ENCODE results near the gene STYXL2. TPM values are rescaled to one million over a fixed set of nuclear protein-coding genes. Genes with fewer than 3 reads are reported as not detected.

STYXL2 gene
- total and polyA plus RNA-seq, 4 donors: 0.02 to 0.57 (median 0.09) TPM

DNA sequence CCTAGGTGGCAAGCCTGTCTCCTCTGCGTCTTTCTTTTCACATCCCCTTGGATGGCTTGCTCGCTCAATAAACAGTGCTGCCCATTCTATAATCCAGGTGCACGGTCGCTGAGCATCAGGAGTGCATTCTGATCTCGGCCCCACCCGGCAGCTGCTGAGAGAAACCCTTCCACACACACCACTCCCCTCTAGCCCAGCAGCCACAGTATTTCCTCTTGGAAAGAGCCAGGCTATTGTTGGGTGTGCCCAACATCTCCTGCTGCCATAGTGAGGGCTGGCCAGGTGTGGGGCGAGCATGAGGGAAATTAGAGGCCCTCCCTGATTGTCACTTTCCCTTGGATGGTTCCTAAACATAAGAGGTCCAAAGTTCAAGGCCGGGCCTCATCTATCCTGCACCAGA, 28.4 kb upstream of the STYXL2 start:
- H3K27ac ChIP-seq (ENCODE audit: low read depth in 1 of 2, low read length in 1 of 2): no peak overlapping the region
- no peak for DNase-seq
- no peak for ATAC-seq (ENCODE audit: insufficient read depth, low FRiP score)
- no peak overlapping the region for H3K9ac ChIP-seq (ENCODE audit: insufficient read depth in 1 of 2, low read length in 2 of 2)
- H3K9me3 ChIP-seq (ENCODE audit: control insufficient read depth in 4 of 4, insufficient read depth in 3 of 4, low read length in 3 of 4): no peaks in the 10 kb centered on the region
- H3K27me3 ChIP-seq (ENCODE audit: control insufficient read depth in 3 of 3, insufficient read depth in 3 of 3, low read length in 2 of 3): peaks cover 0 to 5% (median 0%) of the 10 kb centered on the region in 3 donors
- WGBS, 2 donors: 89 to 95% methylated on average over 8 of the region's 8 CpGs
- H3K4me3 ChIP-seq: no peak overlapping the region
- H3K36me3 ChIP-seq (ENCODE audit: control insufficient read depth in 4 of 4, insufficient read depth in 4 of 4, low read length in 4 of 4): no peaks in the 10 kb centered on the region
- H3K4me1 ChIP-seq (ENCODE audit: control insufficient read depth in 5 of 5, insufficient read depth in 5 of 5, low read length in 5 of 5): no peaks in the 10 kb centered on the region
- TF ChIP-seq, protein P1, sequence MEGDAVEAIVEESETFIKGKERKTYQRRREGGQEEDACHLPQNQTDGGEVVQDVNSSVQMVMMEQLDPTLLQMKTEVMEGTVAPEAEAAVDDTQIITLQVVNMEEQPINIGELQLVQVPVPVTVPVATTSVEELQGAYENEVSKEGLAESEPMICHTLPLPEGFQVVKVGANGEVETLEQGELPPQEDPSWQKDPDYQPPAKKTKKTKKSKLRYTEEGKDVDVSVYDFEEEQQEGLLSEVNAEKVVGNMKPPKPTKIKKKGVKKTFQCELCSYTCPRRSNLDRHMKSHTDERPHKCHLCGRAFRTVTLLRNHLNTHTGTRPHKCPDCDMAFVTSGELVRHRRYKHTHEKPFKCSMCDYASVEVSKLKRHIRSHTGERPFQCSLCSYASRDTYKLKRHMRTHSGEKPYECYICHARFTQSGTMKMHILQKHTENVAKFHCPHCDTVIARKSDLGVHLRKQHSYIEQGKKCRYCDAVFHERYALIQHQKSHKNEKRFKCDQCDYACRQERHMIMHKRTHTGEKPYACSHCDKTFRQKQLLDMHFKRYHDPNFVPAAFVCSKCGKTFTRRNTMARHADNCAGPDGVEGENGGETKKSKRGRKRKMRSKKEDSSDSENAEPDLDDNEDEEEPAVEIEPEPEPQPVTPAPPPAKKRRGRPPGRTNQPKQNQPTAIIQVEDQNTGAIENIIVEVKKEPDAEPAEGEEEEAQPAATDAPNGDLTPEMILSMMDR (IDR thresholded peaks at IDR 0.05; ENCODE audit: control extremely low read depth, extremely low read depth): no peak

DNA sequence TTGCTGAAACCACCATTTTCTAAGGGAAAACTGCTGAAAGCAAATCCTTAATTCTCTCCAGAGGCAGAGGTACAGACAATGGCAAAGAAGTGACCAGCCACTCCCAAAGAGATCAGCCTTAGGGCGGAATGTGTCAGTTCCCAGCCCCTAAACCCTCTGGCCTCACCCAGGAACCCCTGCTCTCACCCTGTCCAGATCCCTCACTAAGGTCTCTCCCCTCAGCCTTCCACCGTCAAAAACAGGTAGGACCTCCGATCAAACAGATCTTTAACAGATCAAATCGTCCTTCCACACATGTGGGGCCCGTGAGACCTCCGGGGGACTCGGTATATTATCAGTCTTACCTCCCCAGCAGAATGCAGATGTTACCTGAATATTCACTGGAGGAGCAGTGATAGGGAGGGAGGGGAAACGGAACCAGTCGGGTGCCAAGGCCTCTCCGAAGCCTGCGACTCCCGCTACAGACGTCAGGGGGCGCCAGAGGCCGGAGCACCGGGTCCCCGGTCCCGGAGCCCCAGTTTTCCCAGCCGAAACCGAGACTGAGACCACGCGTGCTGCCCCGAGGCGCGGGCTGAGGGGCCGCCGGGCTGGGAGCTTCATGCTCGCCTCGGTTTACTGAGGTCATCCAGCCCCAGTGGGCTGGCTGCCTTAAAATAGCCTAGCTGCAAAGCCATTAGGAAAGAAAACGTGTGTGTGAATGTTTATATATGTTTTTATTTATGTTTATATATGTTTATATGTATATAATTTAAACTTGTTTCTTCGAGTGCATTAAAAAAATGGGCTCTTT, 27.3 kb upstream of the STYXL2 start:
- Histone ChIP-seq H3K4me1 (ENCODE audit: control insufficient read depth in 5 of 5, insufficient read depth in 5 of 5, low read length in 5 of 5) (no peaks in the 10 kb centered on the region), H3K36me3 (ENCODE audit: control insufficient read depth in 4 of 4, insufficient read depth in 4 of 4, low read length in 4 of 4) (no peaks in the 10 kb centered on the region), H3K27ac (ENCODE audit: low read depth in 1 of 2, low read length in 1 of 2) (no peak overlapping the region), H3K9me3 (ENCODE audit: control insufficient read depth in 4 of 4, insufficient read depth in 3 of 4, low read length in 3 of 4) (peaks cover 0 to 3% (median 0%) of the 10 kb centered on the region in 4 donors), H3K27me3 (ENCODE audit: control insufficient read depth in 3 of 3, insufficient read depth in 3 of 3, low read length in 2 of 3) (peaks cover 0 to 5% (median 0%) of the 10 kb centered on the region in 3 donors), H3K9ac (ENCODE audit: insufficient read depth in 1 of 2, low read length in 2 of 2) (no peak overlapping the region), H3K4me3 (no peak overlapping the region)
- DNase-seq (peak; percentile 70 to 81 (median 75)), ATAC-seq (ENCODE audit: insufficient read depth, low FRiP score) (peak; percentile 90)
- TF ChIP-seq, protein P1 (IDR thresholded peaks at IDR 0.05; ENCODE audit: control extremely low read depth, extremely low read depth): peak; percentile 70
- 8 to 9% methylated on average over 30 to 31 of the region's 31 CpGs for WGBS, 2 donors

DNA sequence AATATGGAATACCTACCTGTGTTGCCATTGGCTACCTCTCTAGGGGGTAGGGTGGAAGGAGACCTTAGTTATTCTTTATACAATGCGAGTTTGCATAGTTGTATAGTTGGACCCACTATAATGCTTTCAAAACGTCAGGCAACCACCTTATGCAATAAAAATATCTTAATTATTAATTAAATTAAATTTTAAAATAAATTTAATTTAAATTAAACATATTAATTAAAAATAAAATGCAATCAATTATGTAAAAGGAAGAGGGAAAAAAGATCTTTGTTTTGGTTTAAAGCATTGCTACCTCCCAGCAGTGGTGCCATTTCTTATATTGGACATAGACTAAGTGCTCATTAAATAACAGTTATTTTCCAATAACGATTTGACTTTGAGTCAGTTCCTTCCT, 26.0 kb upstream of the STYXL2 start:
- DNase-seq (no peak), ATAC-seq (ENCODE audit: insufficient read depth, low FRiP score) (no peak)

More for the DNA sequence above, 26.0 kb upstream of the STYXL2 start:
- Histone ChIP-seq H3K27me3 (ENCODE audit: control insufficient read depth in 3 of 3, insufficient read depth in 3 of 3, low read length in 2 of 3) (peaks cover 0 to 5% (median 0%) of the 10 kb centered on the region in 3 donors), H3K9ac (ENCODE audit: insufficient read depth in 1 of 2, low read length in 2 of 2) (no peak overlapping the region), H3K27ac (ENCODE audit: low read depth in 1 of 2, low read length in 1 of 2) (no peak overlapping the region), H3K4me3 (no peak overlapping the region), H3K9me3 (ENCODE audit: control insufficient read depth in 4 of 4, insufficient read depth in 3 of 4, low read length in 3 of 4) (peaks cover 0 to 3% (median 0%) of the 10 kb centered on the region in 4 donors), H3K36me3 (ENCODE audit: control insufficient read depth in 4 of 4, insufficient read depth in 4 of 4, low read length in 4 of 4) (no peaks in the 10 kb centered on the region), H3K4me1 (ENCODE audit: control insufficient read depth in 5 of 5, insufficient read depth in 5 of 5, low read length in 5 of 5) (no peaks in the 10 kb centered on the region)
- WGBS, 2 donors: 79 to 87% methylated on average over 3 of the region's 3 CpGs
- TF ChIP-seq, protein P1 (IDR thresholded peaks at IDR 0.05; ENCODE audit: control extremely low read depth, extremely low read depth): no peak
